Lung (tissue), 12 donors: ENCODE data around the gene PTPN21. TPM values are rescaled to one million over a fixed set of nuclear protein-coding genes. Genes with fewer than 3 reads are reported as not detected.

ENCODE experiments used
- ATAC-seq: fragments of 200-7000 bp; cut with Tn5 transposase; one replicate; pipeline ENCODE4 v1.9.1; 2020; ENCODE audit warnings: moderate number of reproducible peaks; ENCODE audit not compliant: insufficient read depth, low FRiP score
- DNase-seq, 3 donors: peaks; one replicate each; pipeline ENCODE4 v3.0.0-alpha.2; 2013 to 2017
- H3K27ac ChIP-seq, 2 donors: one replicate each; pipeline ENCODE4 v1.5.1; 2013; ENCODE audit warnings: mild to moderate bottlenecking in 2 of 2, moderate library complexity in 2 of 2, control low read depth in 1 of 2, inconsistent platforms in 1 of 2, low read depth in 1 of 2, low read length in 1 of 2
- H3K27me3 ChIP-seq, 3 donors: one replicate each; pipeline ENCODE4 v1.5.1; 2013; ENCODE audit warnings: low read length in 2 of 3; ENCODE audit not compliant: control insufficient read depth in 3 of 3, insufficient read depth in 3 of 3
- H3K36me3 ChIP-seq, 4 donors: one replicate each; pipeline ENCODE4 v1.5.1; 2013; ENCODE audit warnings: low read length in 4 of 4, mild to moderate bottlenecking in 1 of 4, moderate library complexity in 1 of 4; ENCODE audit not compliant: control insufficient read depth in 4 of 4, insufficient read depth in 4 of 4
- H3K4me1 ChIP-seq, 5 donors: one replicate each; pipeline ENCODE4 v1.5.1; 2013; ENCODE audit warnings: low read length in 5 of 5, mild to moderate bottlenecking in 2 of 5, moderate library complexity in 1 of 5; ENCODE audit not compliant: control insufficient read depth in 5 of 5, insufficient read depth in 5 of 5
- H3K4me3 ChIP-seq: one replicate; pipeline ENCODE4 v1.5.1; 2013; ENCODE audit warnings: mild to moderate bottlenecking, control low read depth, moderate library complexity
- H3K9ac ChIP-seq, 2 donors: one replicate each; pipeline ENCODE4 v1.5.1; 2013; ENCODE audit warnings: low read length in 2 of 2, control low read depth in 1 of 2; ENCODE audit not compliant: insufficient read depth in 1 of 2
- H3K9me3 ChIP-seq, 4 donors: one replicate each; pipeline ENCODE4 v1.5.1; 2013; ENCODE audit warnings: low read length in 3 of 4, mild to moderate bottlenecking in 1 of 4, moderate library complexity in 1 of 4; ENCODE audit not compliant: control insufficient read depth in 4 of 4, insufficient read depth in 3 of 4
- WGBS, 2 donors: extraction: QIAGEN DNeasy Blood & Tissue Kit; methylation state at CpG; one replicate each; pipeline ENCODE4 v1.1.7; 2013; 5-methylcytosine and 5-hydroxymethylcytosine counted together
- polyA plus RNA-seq, 2 donors: library from polyadenylated mRNA; stranded (reverse); fragments of 200-250 nt; gene quantifications; one replicate each; pipeline ENCODE4 v1.2.1, GENCODE V29; 2013
- total RNA-seq, 2 donors: library from RNA; depleted of rRNA in 1 of 2; stranded (reverse); fragments of >200 nt in 1 of 2; gene quantifications; one replicate each; pipeline ENCODE4 v1.2.1, GENCODE V29; 2014 to 2021
- TF ChIP-seq, protein P1 (sequence below): IDR thresholded peaks from 2 replicates; pipeline ENCODE4 v1.5.1; 2012; ENCODE audit warnings: mild to moderate bottlenecking; ENCODE audit errors: control extremely low read depth, extremely low read depth
- donor health status: control.
- donor health status: control.
- donor health status: Bipolar disorder and iron deficiency.
- donor health status: healthy.
- donor health status: DM: yes; HTN: yes; CAD: no.

The PTPN21 gene
- total and polyA plus RNA-seq, 4 donors = 8.2 to 39.3 (median 20.2) TPM

DNA sequence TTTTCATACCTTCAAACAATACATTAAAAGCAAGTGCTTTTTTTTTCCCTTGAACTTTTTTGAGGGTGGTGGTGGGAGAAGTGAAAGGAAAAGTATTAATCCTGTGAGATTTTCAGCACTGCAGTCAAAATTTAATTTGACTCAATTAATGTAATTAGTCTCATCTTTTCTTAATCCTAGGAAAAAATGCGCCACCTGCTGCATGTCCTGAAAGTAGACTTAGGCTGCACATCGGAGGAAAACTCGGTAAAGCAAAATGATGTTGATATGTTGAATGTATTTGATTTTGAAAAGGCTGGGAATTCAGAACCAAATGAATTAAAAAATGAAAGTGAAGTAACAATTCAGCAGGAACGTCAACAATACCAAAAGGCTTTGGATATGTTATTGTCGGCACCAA lies 117.1 kb downstream of the PTPN21 start:
- WGBS, 2 donors = 92 to 97% methylated on average over 5 of the region's 5 CpGs

DNA sequence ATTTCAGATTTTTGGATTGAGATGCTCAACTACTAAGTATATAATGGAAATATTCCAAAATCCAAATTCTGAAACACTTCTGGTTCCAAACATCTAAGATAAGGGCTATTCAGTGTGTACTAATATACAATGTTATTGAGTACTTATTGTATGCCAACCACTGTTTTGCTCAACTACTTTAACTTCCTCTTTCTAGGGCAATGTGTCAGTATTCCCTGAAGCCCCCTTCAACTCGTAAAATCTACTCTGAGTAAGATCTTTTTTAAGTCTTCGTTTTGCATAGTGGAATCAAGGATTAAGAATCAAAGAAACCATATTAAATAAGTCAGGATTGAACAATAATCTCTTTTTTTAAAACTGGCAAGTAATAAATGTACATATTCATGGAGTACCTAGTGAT lies 123.8 kb downstream of the PTPN21 start:
- ATAC-seq (no peak), DNase-seq (no peak)
- peaks cover 2 to 24% (median 8%) of the 10 kb centered on the region in 4 donors for H3K36me3 ChIP-seq
- no peak overlapping the region for H3K9ac ChIP-seq
- TF ChIP-seq, protein P1, sequence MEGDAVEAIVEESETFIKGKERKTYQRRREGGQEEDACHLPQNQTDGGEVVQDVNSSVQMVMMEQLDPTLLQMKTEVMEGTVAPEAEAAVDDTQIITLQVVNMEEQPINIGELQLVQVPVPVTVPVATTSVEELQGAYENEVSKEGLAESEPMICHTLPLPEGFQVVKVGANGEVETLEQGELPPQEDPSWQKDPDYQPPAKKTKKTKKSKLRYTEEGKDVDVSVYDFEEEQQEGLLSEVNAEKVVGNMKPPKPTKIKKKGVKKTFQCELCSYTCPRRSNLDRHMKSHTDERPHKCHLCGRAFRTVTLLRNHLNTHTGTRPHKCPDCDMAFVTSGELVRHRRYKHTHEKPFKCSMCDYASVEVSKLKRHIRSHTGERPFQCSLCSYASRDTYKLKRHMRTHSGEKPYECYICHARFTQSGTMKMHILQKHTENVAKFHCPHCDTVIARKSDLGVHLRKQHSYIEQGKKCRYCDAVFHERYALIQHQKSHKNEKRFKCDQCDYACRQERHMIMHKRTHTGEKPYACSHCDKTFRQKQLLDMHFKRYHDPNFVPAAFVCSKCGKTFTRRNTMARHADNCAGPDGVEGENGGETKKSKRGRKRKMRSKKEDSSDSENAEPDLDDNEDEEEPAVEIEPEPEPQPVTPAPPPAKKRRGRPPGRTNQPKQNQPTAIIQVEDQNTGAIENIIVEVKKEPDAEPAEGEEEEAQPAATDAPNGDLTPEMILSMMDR = no peak
- no peak overlapping the region for H3K27ac ChIP-seq
- H3K4me1 ChIP-seq = no peaks in the 10 kb centered on the region
- no peaks in the 10 kb centered on the region for H3K27me3 ChIP-seq
- H3K4me3 ChIP-seq = no peak overlapping the region
- 85 to 88% methylated on average over 2 of the region's 2 CpGs for WGBS, 2 donors
- H3K9me3 ChIP-seq = no peaks in the 10 kb centered on the region

More for the DNA sequence above, 117.1 kb downstream of the PTPN21 start:
- Histone ChIP-seq H3K36me3 (peaks cover 6 to 26% (median 17%) of the 10 kb centered on the region in 4 donors), H3K4me3 (no peak overlapping the region), H3K9me3 (no peaks in the 10 kb centered on the region), H3K27me3 (no peaks in the 10 kb centered on the region), H3K4me1 (no peaks in the 10 kb centered on the region), H3K9ac (no peak overlapping the region), H3K27ac (no peak overlapping the region)
- no peak for DNase-seq
- TF ChIP-seq, protein P1 = no peak
- no peak for ATAC-seq

GRCh38 chr14:88426271-88426670 lies 128.5 kb downstream of the PTPN21 start:
- DNase-seq (no peak), ATAC-seq (no peak)
- no peaks in the 10 kb centered on the region for H3K27me3 ChIP-seq
- no peaks in the 10 kb centered on the region for H3K4me1 ChIP-seq
- no peaks in the 10 kb centered on the region for H3K9me3 ChIP-seq
- WGBS, 2 donors = 90 to 94% methylated on average over 7 of the region's 7 CpGs
- H3K36me3 ChIP-seq = peaks cover 1 to 20% (median 3%) of the 10 kb centered on the region in 4 donors
- no peak overlapping the region for H3K27ac ChIP-seq
- no peak overlapping the region for H3K9ac ChIP-seq
- TF ChIP-seq, protein P1 = no peak
- H3K4me3 ChIP-seq = no peak overlapping the region

- Histone ChIP-seq H3K9ac (no peak overlapping the region), H3K4me3 (no peak overlapping the region), H3K4me1 (no peaks in the 10 kb centered on the region), H3K27me3 (no peaks in the 10 kb centered on the region), H3K27ac (no peak overlapping the region), H3K36me3 (peaks cover 2 to 20% (median 6%) of the 10 kb centered on the region in 4 donors), H3K9me3 (no peaks in the 10 kb centered on the region)
- TF ChIP-seq, protein P1 = no peak
- DNase-seq (no peak), ATAC-seq (no peak)
Observed at GRCh38 chr14:88424573-88424972, 130.2 kb downstream of the PTPN21 start.
